ENCODE results near the gene DGCR6L.
"Not testable (repeated sequence)": the region's sequence is repeated elsewhere in the genome, so short reads cannot be mapped to it uniquely, and the experiment has no call there.

DGCR6L gene

GRCh38 chr22:20273758-20274181 lies 46.1 kb downstream of the DGCR6L start:
- DNase-seq (ENCODE audit: low read depth), result no peak
- in situ Hi-C loops (cut with HindIII; ENCODE audit: low sequenced_read_pairs), result no loop called here
- TF ChIP-seq CTCF (IDR thresholded peaks at IDR 0.05; ENCODE audit: low read depth, low read length, missing control alignments), result no peak
- H3K4me3 ChIP-seq (ENCODE audit: low read depth, low read length), result no peak overlapping the region

- TF ChIP-seq CTCF (IDR thresholded peaks at IDR 0.05; ENCODE audit: low read depth, low read length, missing control alignments), result no peak
- in situ Hi-C loops (cut with HindIII; ENCODE audit: low sequenced_read_pairs), result no loop called here
- no peak for DNase-seq (ENCODE audit: low read depth)
- H3K4me3 ChIP-seq (ENCODE audit: low read depth, low read length), result no peak overlapping the region
Observed at GRCh38 chr22:20272700-20273099, 47.2 kb downstream of the DGCR6L start.

- H3K4me3 ChIP-seq (ENCODE audit: low read depth, low read length), result no peak overlapping the region
- in situ Hi-C loops (cut with HindIII; ENCODE audit: low sequenced_read_pairs), result no loop called here
- DNase-seq (ENCODE audit: low read depth), result no peak
- TF ChIP-seq CTCF (IDR thresholded peaks at IDR 0.05; ENCODE audit: low read depth, low read length, missing control alignments), result no peak
Observed at GRCh38 chr22:20272174-20272573, 47.7 kb downstream of the DGCR6L start.

GRCh38 chr22:20271114-20271994 lies 48.5 kb downstream of the DGCR6L start:
- in situ Hi-C loops (cut with HindIII; ENCODE audit: low sequenced_read_pairs), result no loop called here
- no peak for DNase-seq (ENCODE audit: low read depth)
- no peak overlapping the region for H3K4me3 ChIP-seq (ENCODE audit: low read depth, low read length)
- TF ChIP-seq CTCF (IDR thresholded peaks at IDR 0.05; ENCODE audit: low read depth, low read length, missing control alignments), result no peak

GRCh38 chr22:20270190-20271113 lies 49.4 kb downstream of the DGCR6L start:
- DNase-seq (ENCODE audit: low read depth); in situ Hi-C loops (cut with HindIII; ENCODE audit: low sequenced_read_pairs); H3K4me3 ChIP-seq (ENCODE audit: low read depth, low read length): not testable (repeated sequence)

GRCh38 chr22:20269673-20270072 lies 50.2 kb downstream of the DGCR6L start:
- DNase-seq (ENCODE audit: low read depth); H3K4me3 ChIP-seq (ENCODE audit: low read depth, low read length); in situ Hi-C loops (cut with HindIII; ENCODE audit: low sequenced_read_pairs): not testable (repeated sequence)

GRCh38 chr22:20269201-20269600 lies 50.7 kb downstream of the DGCR6L start:
- DNase-seq (ENCODE audit: low read depth); in situ Hi-C loops (cut with HindIII; ENCODE audit: low sequenced_read_pairs); H3K4me3 ChIP-seq (ENCODE audit: low read depth, low read length): not testable (repeated sequence)
